K562 (cell line): Measurements from ENCODE around the gene HBM. TPM values are rescaled to one million over a fixed set of nuclear protein-coding genes. Genes with fewer than 3 reads are reported as not detected.

Source experiments
- ATAC-seq: fragments of 200-7000 bp; cut with Tn5 transposase; 3 replicates; pipeline ENCODE4 v1.9.1; 2020; ENCODE audit warnings: moderate library complexity
- BruUV-seq: library from RNA; stranded (reverse); fragments of 400-500 nt; replicated peaks from 2 replicates; lab custom pipeline; 2021; lab: Mats Ljungman, UMichigan
- CTCF ChIA-PET: fragments of 300-600 bp; formaldehyde crosslinking; extraction: SDS; loops from one replicate; lab custom pipeline; 2021; ENCODE audit warnings: low intra/inter-chr PET ratio; lab: Yijun Ruan, JAX
- POLR2A ChIA-PET: fragments of 300-600, 350-650 bp; sonication (Branson Sonifier 250); formaldehyde crosslinking; extraction: SDS; loops from one replicate; lab custom pipeline; 2021; ENCODE audit warnings: antibody characterized with exemption, inconsistent platforms; lab: Yijun Ruan, JAX
- DNase-seq, 4 experiments: peaks; one replicate each; pipeline versions ENCODE4 v3.0.0 to v3.0.0-alpha.2; 2011 to 2018; ENCODE audit warnings: low spot score in 3 of 4, mixed read lengths in 3 of 4; ENCODE audit errors: extremely low read depth in 1 of 4
- FAIRE-seq: peaks from 2 replicates; lab custom pipeline; 2011; peaks lifted over from hg19 to GRCh38; lab: Jason Lieb, UNC
- H2AFZ ChIP-seq: 2 replicates; pipeline ENCODE4 v1.6.0; 2011; ENCODE audit warnings: low read depth, low read length, control low read depth, inconsistent platforms
- H3K27ac ChIP-seq: fragments of 200-600 bp; 3 replicates; pipeline ENCODE4 v1.8.0; 2011; ENCODE audit warnings: low read depth, mild to moderate bottlenecking, control low read depth, inconsistent platforms, low read length, moderate library complexity, mixed read lengths; ENCODE audit errors: extremely low read depth
- H3K27me3 ChIP-seq, 2 experiments: fragments of 300-600 bp in 1 of 2; 2 replicates in 1 of 2; 3 replicates in 1 of 2; pipeline versions ENCODE4 v1.6.0 to v1.8.0; 2011; ENCODE audit warnings: inconsistent platforms in 2 of 2, low read length in 2 of 2, mild to moderate bottlenecking in 1 of 2, mixed read lengths in 1 of 2, moderate library complexity in 1 of 2; ENCODE audit not compliant: control insufficient read depth in 2 of 2, insufficient read depth in 2 of 2
- H3K36me3 ChIP-seq: fragments of 300-600 bp; 3 replicates; pipeline ENCODE4 v1.8.0; 2011; ENCODE audit warnings: mild to moderate bottlenecking, low read length, inconsistent platforms; ENCODE audit not compliant: control insufficient read depth, insufficient read depth
- H3K4me1 ChIP-seq, 2 experiments: fragments of 200-600 bp in 1 of 2; replicated peaks in 1 of 2; 2 replicates in 1 of 2; 3 replicates in 1 of 2; pipeline versions ENCODE4 v1.5.1 to v1.8.0; 2011; ENCODE audit warnings: inconsistent platforms in 2 of 2, low read length in 2 of 2, mild to moderate bottlenecking in 1 of 2, mixed read lengths in 1 of 2, moderate library complexity in 1 of 2; ENCODE audit not compliant: control insufficient read depth in 2 of 2, insufficient read depth in 2 of 2
- H3K4me2 ChIP-seq: 2 replicates; pipeline ENCODE4 v1.6.1; 2011; ENCODE audit warnings: low read length, control low read depth, inconsistent platforms, mixed read lengths; ENCODE audit not compliant: insufficient read depth
- H3K4me3 ChIP-seq: fragments of 200-600 bp; sonication (generic), shearing (Covaris generic); 2 replicates; pipeline ENCODE4 v1.5.1; 2016; ENCODE audit warnings: control low read depth, inconsistent platforms
- H3K79me2 ChIP-seq: fragments of 200-600 bp; 3 replicates; pipeline ENCODE4 v1.8.0; 2011; ENCODE audit warnings: low read length, inconsistent platforms; ENCODE audit not compliant: control insufficient read depth, insufficient read depth
- H3K9ac ChIP-seq, 2 experiments: 2 replicates each; pipeline versions ENCODE4 v1.6.0 to v1.6.1; 2011; ENCODE audit warnings: low read depth in 2 of 2, low read length in 2 of 2, control low read depth in 1 of 2, inconsistent platforms in 1 of 2, mild to moderate bottlenecking in 1 of 2, mixed read lengths in 1 of 2; ENCODE audit not compliant: insufficient read depth in 1 of 2
- H3K9me1 ChIP-seq: one replicate; pipeline ENCODE4 v1.6.0; 2011; ENCODE audit warnings: inconsistent platforms, mild to moderate bottlenecking, low read length, moderate library complexity; ENCODE audit not compliant: control insufficient read depth, insufficient read depth
- H3K9me3 ChIP-seq: replicated peaks from 2 replicates; pipeline ENCODE4 v1.5.1; 2011; ENCODE audit warnings: low read depth, low read length, inconsistent platforms; ENCODE audit not compliant: control insufficient read depth, insufficient read depth
- H4K20me1 ChIP-seq: replicated peaks from 2 replicates; pipeline ENCODE4 v1.6.1; 2011; ENCODE audit warnings: low read length, inconsistent platforms, mixed read lengths; ENCODE audit not compliant: control insufficient read depth, insufficient read depth
- CBFA2T3 ChIP-seq: fragments of 450-650 bp; IDR thresholded peaks from 2 replicates; pipeline ENCODE4 v1.6.1; 2017
- GTF2F1 ChIP-seq: IDR thresholded peaks from 2 replicates; pipeline ENCODE4 v1.6.1; 2011; ENCODE audit warnings: low read depth, low read length, improper control_type of control experiment
- PRMT5 ChIP-seq: sonication (generic); formaldehyde crosslinking; IDR thresholded peaks from 2 replicates; pipeline ENCODE4 v1.5.0; 2020; ENCODE audit warnings: missing genetic modification reagents
- ZNF263 ChIP-seq: sonication (generic); formaldehyde crosslinking; IDR thresholded peaks from 2 replicates; pipeline ENCODE4 v1.8.0; 2022; ENCODE audit warnings: mild to moderate bottlenecking, missing genetic modification reagents, borderline replicate concordance
- ZNF395 ChIP-seq: fragments of 200-800 bp; sonication (Bioruptor generic); IDR thresholded peaks from 2 replicates; pipeline ENCODE4 v1.6.1; 2017; ENCODE audit warnings: missing genetic modification characterization, missing compliant biosample characterization
- WGBS: fragments of 100-300 bp; shearing (Covaris generic); methylation state at CpG from one replicate; pipeline ENCODE4 v1.1.6; 2016; ENCODE audit warnings: low coverage, mixed read lengths; ENCODE audit not compliant: insufficient coverage; ENCODE audit errors: missing lambda C conversion rate; 5-methylcytosine and 5-hydroxymethylcytosine counted together
- in situ Hi-C: fragments of 300-500 bp; cut with MboI; formaldehyde crosslinking; loops from 4 replicates; pipeline ENCODE4 v1.15.0; 2018; ENCODE audit warnings: inconsistent platforms, mixed read lengths
- intact Hi-C: fragments of 100-400 bp; cut with micrococcal nuclease; formaldehyde crosslinking; loops from 2 replicates; pipeline ENCODE4 v1.14.2; 2022
- polyA plus RNA-seq, 8 experiments: library from polyadenylated mRNA; depleted of rRNA in 4 of 8; stranded (reverse) in 5 of 8; unstranded in 3 of 8; fragments of >200 nt; fragmentation: Nextera tagmentation in 2 of 8; fragmentation: Illumina TruSeq in 1 of 8; extraction: Ambion mirVana in 2 of 8; extraction: Trizol in 1 of 8; gene quantifications; 2 replicates each; pipeline versions ENCODE4 v1.2.1 to v1.2.3, GENCODE V29; 2011 to 2014; ENCODE audit warnings: inconsistent platforms in 1 of 8, missing spikeins in 1 of 8
- total RNA-seq, 7 experiments: library from RNA; depleted of rRNA in 6 of 7; stranded (reverse); fragments of >200 nt in 6 of 7; fragmentation: Illumina TruSeq in 2 of 7; extraction: Trizol in 2 of 7; gene quantifications; 2 replicates each; pipeline versions ENCODE4 v1.2.1 to v1.2.3, GENCODE V29; 2011 to 2021; ENCODE audit warnings: low replicate concordance in 1 of 7
- TF ChIP-seq, protein P1 (sequence below): fragments of 450-650 bp; IDR thresholded peaks from 2 replicates; pipeline ENCODE4 v1.6.1; 2016; ENCODE audit warnings: low read depth
- TF ChIP-seq, protein P2 (sequence below): fragments of 250-450 bp; sonication (Bioruptor Pico); IDR thresholded peaks from 2 replicates; pipeline ENCODE4 v1.8.0; 2022; ENCODE audit warnings: inconsistent platforms, mild to moderate bottlenecking, moderate library complexity, borderline replicate concordance
- TF ChIP-seq, protein P3 (sequence below): sonication (generic); formaldehyde crosslinking; IDR thresholded peaks from 2 replicates; pipeline ENCODE4 v1.8.0; 2022; ENCODE audit warnings: missing genetic modification reagents, mild to moderate bottlenecking, borderline replicate concordance

The HBM gene
- total and polyA plus RNA-seq, 9 of the 15 experiments (the other 6 are each of a cell fraction or from before 2014, with no cell fraction given) = not detected

DNA sequence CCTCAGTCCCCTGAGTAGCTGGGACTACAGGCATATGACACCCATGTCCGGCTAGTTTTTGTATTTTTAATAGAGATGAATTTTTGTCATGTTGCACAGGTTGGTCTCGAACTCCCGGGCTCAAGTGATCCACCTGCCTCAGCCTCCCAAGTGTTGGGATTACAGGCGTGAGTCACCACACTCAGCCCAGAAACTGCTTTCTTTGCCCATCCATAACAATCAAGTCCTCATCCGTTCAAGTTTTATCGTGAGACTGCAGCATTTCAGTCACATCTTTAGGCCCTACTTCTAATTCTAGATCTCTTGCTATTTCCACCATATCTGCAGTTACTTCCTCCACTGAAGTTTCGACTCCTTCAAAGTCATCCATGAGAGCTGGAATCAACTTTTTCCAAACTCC is 33.7 kb upstream of the HBM start:
- H3K79me2 ChIP-seq = peaks cover 82% of the 10 kb centered on the region
- ChIA-PET POLR2A (interaction anchor here (0.6 kb wide), 1 partner anchor 40 kb away, joined by 3 read pairs; no protein-coding TSS in a partner anchor), CTCF (interaction anchor here (0.7 kb wide), 1 partner anchor 35 kb away, joined by 3 read pairs; no protein-coding TSS in a partner anchor)
- intact Hi-C loops = no loop called here
- 36% methylated on average over 7 of the region's 7 CpGs for WGBS
- H3K9me1 ChIP-seq = no peaks in the 10 kb centered on the region
- FAIRE-seq (peak; percentile 6), ATAC-seq (peak; percentile 17), DNase-seq (peak in 1 of 4 experiments; percentile 48)
- no peak overlapping the region for H2AFZ ChIP-seq
- peak overlapping the region; percentile 24; the same call in 1 of the 2 replicates for H3K4me2 ChIP-seq
- peak overlapping the region in 1 of 2 experiments; percentile 54; a peak in 1 of 4 replicates for H3K9ac ChIP-seq
- no peak overlapping the region for H3K4me3 ChIP-seq
- no TSS peak for BruUV-seq
- peaks cover 37 to 38% of the 10 kb centered on the region in 2 experiments; a peak in 4 of 5 replicates for H3K4me1 ChIP-seq
- H3K9me3 ChIP-seq = no peaks in the 10 kb centered on the region
- peaks cover 38% of the 10 kb centered on the region for H3K36me3 ChIP-seq
- no peaks in the 10 kb centered on the region for H3K27me3 ChIP-seq
- in situ Hi-C loops = no loop called here
- peak overlapping the region; percentile 36; the same call in 1 of the 3 replicates for H3K27ac ChIP-seq
- no peaks in the 10 kb centered on the region for H4K20me1 ChIP-seq
- TF ChIP-seq, protein P1, sequence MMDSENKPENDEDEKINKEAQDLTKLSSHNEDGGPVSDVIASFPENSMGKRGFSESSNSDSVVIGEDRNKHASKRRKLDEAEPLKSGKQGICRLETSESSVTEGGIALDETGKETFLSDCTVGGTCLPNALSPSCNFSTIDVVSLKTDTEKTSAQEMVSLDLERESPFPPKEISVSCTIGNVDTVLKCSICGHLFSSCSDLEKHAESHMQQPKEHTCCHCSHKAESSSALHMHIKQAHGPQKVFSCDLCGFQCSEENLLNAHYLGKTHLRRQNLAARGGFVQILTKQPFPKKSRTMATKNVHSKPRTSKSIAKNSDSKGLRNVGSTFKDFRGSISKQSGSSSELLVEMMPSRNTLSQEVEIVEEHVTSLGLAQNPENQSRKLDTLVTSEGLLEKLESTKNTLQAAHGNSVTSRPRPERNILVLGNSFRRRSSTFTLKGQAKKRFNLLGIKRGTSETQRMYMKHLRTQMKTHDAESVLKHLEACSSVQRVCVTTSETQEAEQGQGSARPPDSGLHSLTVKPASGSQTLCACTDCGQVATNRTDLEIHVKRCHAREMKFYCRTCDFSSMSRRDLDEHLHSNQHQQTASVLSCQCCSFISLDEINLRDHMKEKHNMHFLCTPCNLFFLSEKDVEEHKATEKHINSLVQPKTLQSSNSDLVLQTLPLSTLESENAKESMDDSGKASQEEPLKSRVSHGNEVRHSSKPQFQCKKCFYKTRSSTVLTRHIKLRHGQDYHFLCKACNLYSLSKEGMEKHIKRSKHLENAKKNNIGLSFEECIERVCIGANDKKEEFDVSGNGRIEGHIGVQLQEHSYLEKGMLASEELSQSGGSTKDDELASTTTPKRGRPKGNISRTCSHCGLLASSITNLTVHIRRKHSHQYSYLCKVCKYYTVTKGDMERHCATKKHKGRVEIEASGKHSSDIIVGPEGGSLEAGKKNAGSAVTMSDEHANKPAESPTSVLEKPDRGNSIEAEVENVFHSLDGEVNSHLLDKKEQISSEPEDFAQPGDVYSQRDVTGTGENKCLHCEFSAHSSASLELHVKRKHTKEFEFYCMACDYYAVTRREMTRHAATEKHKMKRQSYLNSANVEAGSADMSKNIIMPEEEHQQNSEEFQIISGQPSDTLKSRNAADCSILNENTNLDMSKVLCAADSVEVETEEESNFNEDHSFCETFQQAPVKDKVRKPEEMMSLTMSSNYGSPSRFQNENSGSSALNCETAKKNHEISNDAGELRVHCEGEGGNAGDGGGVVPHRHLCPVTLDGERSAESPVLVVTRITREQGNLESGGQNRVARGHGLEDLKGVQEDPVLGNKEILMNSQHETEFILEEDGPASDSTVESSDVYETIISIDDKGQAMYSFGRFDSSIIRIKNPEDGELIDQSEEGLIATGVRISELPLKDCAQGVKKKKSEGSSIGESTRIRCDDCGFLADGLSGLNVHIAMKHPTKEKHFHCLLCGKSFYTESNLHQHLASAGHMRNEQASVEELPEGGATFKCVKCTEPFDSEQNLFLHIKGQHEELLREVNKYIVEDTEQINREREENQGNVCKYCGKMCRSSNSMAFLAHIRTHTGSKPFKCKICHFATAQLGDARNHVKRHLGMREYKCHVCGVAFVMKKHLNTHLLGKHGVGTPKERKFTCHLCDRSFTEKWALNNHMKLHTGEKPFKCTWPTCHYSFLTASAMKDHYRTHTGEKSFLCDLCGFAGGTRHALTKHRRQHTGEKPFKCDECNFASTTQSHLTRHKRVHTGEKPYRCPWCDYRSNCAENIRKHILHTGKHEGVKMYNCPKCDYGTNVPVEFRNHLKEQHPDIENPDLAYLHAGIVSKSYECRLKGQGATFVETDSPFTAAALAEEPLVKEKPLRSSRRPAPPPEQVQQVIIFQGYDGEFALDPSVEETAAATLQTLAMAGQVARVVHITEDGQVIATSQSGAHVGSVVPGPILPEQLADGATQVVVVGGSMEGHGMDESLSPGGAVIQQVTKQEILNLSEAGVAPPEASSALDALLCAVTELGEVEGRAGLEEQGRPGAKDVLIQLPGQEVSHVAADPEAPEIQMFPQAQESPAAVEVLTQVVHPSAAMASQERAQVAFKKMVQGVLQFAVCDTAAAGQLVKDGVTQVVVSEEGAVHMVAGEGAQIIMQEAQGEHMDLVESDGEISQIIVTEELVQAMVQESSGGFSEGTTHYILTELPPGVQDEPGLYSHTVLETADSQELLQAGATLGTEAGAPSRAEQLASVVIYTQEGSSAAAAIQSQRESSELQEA = no peak
- TF ChIP-seq, protein P2, sequence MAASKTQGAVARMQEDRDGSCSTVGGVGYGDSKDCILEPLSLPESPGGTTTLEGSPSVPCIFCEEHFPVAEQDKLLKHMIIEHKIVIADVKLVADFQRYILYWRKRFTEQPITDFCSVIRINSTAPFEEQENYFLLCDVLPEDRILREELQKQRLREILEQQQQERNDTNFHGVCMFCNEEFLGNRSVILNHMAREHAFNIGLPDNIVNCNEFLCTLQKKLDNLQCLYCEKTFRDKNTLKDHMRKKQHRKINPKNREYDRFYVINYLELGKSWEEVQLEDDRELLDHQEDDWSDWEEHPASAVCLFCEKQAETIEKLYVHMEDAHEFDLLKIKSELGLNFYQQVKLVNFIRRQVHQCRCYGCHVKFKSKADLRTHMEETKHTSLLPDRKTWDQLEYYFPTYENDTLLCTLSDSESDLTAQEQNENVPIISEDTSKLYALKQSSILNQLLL = no peak
- TF ChIP-seq GTF2F1 (no peak), ZNF395 (CRISPR knock-in tag) (no peak), PRMT5 (no peak), CBFA2T3 (peak; percentile 43; the same call in 1 of the 2 replicates), ZNF263 (no peak)
- TF ChIP-seq, protein P3, sequence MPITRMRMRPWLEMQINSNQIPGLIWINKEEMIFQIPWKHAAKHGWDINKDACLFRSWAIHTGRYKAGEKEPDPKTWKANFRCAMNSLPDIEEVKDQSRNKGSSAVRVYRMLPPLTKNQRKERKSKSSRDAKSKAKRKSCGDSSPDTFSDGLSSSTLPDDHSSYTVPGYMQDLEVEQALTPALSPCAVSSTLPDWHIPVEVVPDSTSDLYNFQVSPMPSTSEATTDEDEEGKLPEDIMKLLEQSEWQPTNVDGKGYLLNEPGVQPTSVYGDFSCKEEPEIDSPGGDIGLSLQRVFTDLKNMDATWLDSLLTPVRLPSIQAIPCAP = no peak
